DND-41 (cell line): Measurements from ENCODE around the gene GAA.

ENCODE experiments used
- EZH2 ChIP-seq: IDR thresholded peaks from 3 replicates; pipeline ENCODE4 v1.6.1; 2012; ENCODE audit warnings: borderline replicate concordance, low read depth, mild to moderate bottlenecking, moderate library complexity, low read length, inconsistent platforms; ENCODE audit not compliant: severe bottlenecking
- TF ChIP-seq, protein P1 (sequence below): IDR thresholded peaks from 2 replicates; pipeline ENCODE4 v1.5.1; 2012; ENCODE audit warnings: borderline replicate concordance, low read length, moderate library complexity, mild to moderate bottlenecking; ENCODE audit not compliant: poor library complexity, severe bottlenecking; ENCODE audit errors: extremely low read depth

DNA sequence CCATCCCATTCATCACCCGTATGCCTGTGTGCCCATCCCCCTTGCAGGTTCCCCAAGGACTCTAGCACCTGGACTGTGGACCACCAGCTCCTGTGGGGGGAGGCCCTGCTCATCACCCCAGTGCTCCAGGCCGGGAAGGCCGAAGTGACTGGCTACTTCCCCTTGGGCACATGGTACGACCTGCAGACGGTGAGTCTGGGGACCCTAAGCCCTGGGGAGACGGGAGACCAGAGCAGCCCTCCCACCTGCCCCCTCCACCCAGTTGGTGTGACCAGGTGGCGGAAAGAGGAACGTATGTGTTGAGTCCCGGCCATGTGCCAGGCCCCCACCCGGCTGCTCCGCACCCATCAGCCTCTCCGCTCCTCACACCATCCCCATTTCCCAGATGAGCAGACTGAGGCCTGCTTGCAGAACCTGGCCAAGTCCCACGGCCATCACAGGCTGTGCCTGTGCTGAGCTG, 15.6 kb downstream of the GAA start:
- TF ChIP-seq, protein P1, sequence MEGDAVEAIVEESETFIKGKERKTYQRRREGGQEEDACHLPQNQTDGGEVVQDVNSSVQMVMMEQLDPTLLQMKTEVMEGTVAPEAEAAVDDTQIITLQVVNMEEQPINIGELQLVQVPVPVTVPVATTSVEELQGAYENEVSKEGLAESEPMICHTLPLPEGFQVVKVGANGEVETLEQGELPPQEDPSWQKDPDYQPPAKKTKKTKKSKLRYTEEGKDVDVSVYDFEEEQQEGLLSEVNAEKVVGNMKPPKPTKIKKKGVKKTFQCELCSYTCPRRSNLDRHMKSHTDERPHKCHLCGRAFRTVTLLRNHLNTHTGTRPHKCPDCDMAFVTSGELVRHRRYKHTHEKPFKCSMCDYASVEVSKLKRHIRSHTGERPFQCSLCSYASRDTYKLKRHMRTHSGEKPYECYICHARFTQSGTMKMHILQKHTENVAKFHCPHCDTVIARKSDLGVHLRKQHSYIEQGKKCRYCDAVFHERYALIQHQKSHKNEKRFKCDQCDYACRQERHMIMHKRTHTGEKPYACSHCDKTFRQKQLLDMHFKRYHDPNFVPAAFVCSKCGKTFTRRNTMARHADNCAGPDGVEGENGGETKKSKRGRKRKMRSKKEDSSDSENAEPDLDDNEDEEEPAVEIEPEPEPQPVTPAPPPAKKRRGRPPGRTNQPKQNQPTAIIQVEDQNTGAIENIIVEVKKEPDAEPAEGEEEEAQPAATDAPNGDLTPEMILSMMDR = no peak
- no peak for TF ChIP-seq EZH2
